Measurements from ENCODE around the gene TUBB2B. TPM values are rescaled to one million over a fixed set of nuclear protein-coding genes. Genes with fewer than 3 reads are reported as not detected.
A peak's percentile ranks its signal among the peaks of the same experiment; 100 is the strongest.

TUBB2B gene
- total RNA-seq, 2 donors from 2014 or later: 2.2 to 2.4 TPM

GRCh38 chr6:3209114-3210023, 18.1 kb downstream of the TUBB2B start:
- Histone ChIP-seq H3K4me1 (peaks cover 0 to 5% of the 10 kb centered on the region in 2 donors), H3K27me3 (no peaks in the 10 kb centered on the region), H3K36me3 (no peaks in the 10 kb centered on the region), H3K4me3 (no peak overlapping the region), H3K27ac (no peak overlapping the region), H3K9me3 (peaks cover 0 to 5% of the 10 kb centered on the region in 2 donors)
- TF ChIP-seq CTCF (IDR thresholded peaks at IDR 0.05): no peak
- peak; percentile 59 for DNase-seq (ENCODE audit: low spot score)

GRCh38 chr6:3208775-3209113, 18.7 kb downstream of the TUBB2B start:
- Histone ChIP-seq H3K4me3 (no peak overlapping the region), H3K4me1 (peaks cover 0 to 5% of the 10 kb centered on the region in 2 donors), H3K27ac (no peak overlapping the region)

GRCh38 chr6:3208098-3208774, 19.2 kb downstream of the TUBB2B start:
- Histone ChIP-seq H3K4me3 (no peak overlapping the region), H3K36me3 (no peaks in the 10 kb centered on the region), H3K27me3 (no peaks in the 10 kb centered on the region), H3K4me1 (peaks cover 0 to 5% of the 10 kb centered on the region in 2 donors), H3K27ac (no peak overlapping the region), H3K9me3 (peaks cover 0 to 7% of the 10 kb centered on the region in 2 donors)
- no peak for TF ChIP-seq CTCF (IDR thresholded peaks at IDR 0.05)
- peak; percentile 73 for DNase-seq (ENCODE audit: low spot score)

More at GRCh38 chr6:3208775-3209113, 18.7 kb downstream of the TUBB2B start:
- no peak for TF ChIP-seq CTCF (IDR thresholded peaks at IDR 0.05)
- no peak for DNase-seq (ENCODE audit: low spot score)
- H3K27me3 ChIP-seq: no peaks in the 10 kb centered on the region
- H3K9me3 ChIP-seq: peaks cover 0 to 7% of the 10 kb centered on the region in 2 donors
- no peaks in the 10 kb centered on the region for H3K36me3 ChIP-seq

- Histone ChIP-seq H3K4me3 (no peak overlapping the region), H3K4me1 (peaks cover 0 to 5% of the 10 kb centered on the region in 2 donors), H3K27me3 (no peaks in the 10 kb centered on the region), H3K27ac (no peak overlapping the region), H3K9me3 (peaks cover 0 to 7% of the 10 kb centered on the region in 2 donors), H3K36me3 (no peaks in the 10 kb centered on the region)
- no peak for TF ChIP-seq CTCF (IDR thresholded peaks at IDR 0.05)
- DNase-seq (ENCODE audit: low spot score): no peak
These were observed 21.0 kb downstream of the TUBB2B start for GRCh38 chr6:3206339-3207015.

GRCh38 chr6:3205913-3206312, 21.5 kb downstream of the TUBB2B start:
- no peaks in the 10 kb centered on the region for H3K27me3 ChIP-seq

More at GRCh38 chr6:3205913-3206312, 21.5 kb downstream of the TUBB2B start:
- Histone ChIP-seq H3K36me3 (no peaks in the 10 kb centered on the region), H3K27ac (no peak overlapping the region), H3K4me3 (no peak overlapping the region), H3K4me1 (peaks cover 0 to 5% of the 10 kb centered on the region in 2 donors), H3K9me3 (peaks cover 0 to 7% of the 10 kb centered on the region in 2 donors)
- no peak for DNase-seq (ENCODE audit: low spot score)
- no peak for TF ChIP-seq CTCF (IDR thresholded peaks at IDR 0.05)
